WTC11 (cell line): ENCODE results near the gene DAO. TPM values are rescaled to one million over a fixed set of nuclear protein-coding genes. Genes with fewer than 3 reads are reported as not detected.

Source experiments
- ATAC-seq: fragments of 200-7000 bp; cut with Tn5 transposase; 2 replicates; pipeline ENCODE4 v1.10.0; 2021; ENCODE audit warnings: mild to moderate bottlenecking, moderate library complexity
- CTCF ChIA-PET: fragments of 300-600 bp; sonication (Branson Sonifier 250); formaldehyde crosslinking; loops from one replicate; lab custom pipeline; 2021; ENCODE audit warnings: antibody characterized with exemption; lab: Charles Lee
- POLR2A ChIA-PET: fragments of 350-600 bp; sonication (Branson Sonifier 250); formaldehyde crosslinking; loops from one replicate; lab custom pipeline; 2021; ENCODE audit warnings: antibody characterized with exemption; lab: Charles Lee
- DNase-seq: peaks from one replicate; pipeline ENCODE4 v3.0.0; 2021; ENCODE audit warnings: low spot score
- H3K27ac Mint-ChIP-seq: 2 replicates; pipeline ENCODE4 v1.8.0; 2021; ENCODE audit warnings: mixed read lengths
- H3K27me3 Mint-ChIP-seq: 2 replicates; pipeline ENCODE4 v1.8.0; 2021; ENCODE audit warnings: low read depth, mild to moderate bottlenecking, moderate library complexity, mixed read lengths
- H3K36me3 Mint-ChIP-seq: 2 replicates; pipeline ENCODE4 v1.8.0; 2021; ENCODE audit warnings: mixed read lengths
- H3K4me1 Mint-ChIP-seq: 2 replicates; pipeline ENCODE4 v1.8.0; 2022; ENCODE audit warnings: mixed read lengths
- H3K4me3 Mint-ChIP-seq: 2 replicates; pipeline ENCODE4 v1.8.0; 2021; ENCODE audit warnings: mild to moderate bottlenecking, moderate library complexity, mixed read lengths
- H3K9me3 Mint-ChIP-seq: 2 replicates; pipeline ENCODE4 v1.8.0; 2021; ENCODE audit warnings: mixed read lengths
- ATF1 ChIP-seq: sonication (generic); formaldehyde crosslinking; IDR thresholded peaks from 2 replicates; pipeline ENCODE4 v1.8.1; 2023; ENCODE audit warnings: mild to moderate bottlenecking, moderate library complexity, missing genetic modification reagents
- CBFB ChIP-seq: sonication (generic); formaldehyde crosslinking; IDR thresholded peaks from 2 replicates; pipeline ENCODE4 v1.8.1; 2022; ENCODE audit warnings: mild to moderate bottlenecking, low read depth, missing genetic modification reagents
- GTF2I ChIP-seq: fragments of 250-450 bp; sonication (Bioruptor Pico); conservative IDR thresholded peaks from 2 replicates; pipeline ENCODE4 v1.4.0; 2021; ENCODE audit warnings: mild to moderate bottlenecking
- HMGA2 ChIP-seq: fragments of 250-450 bp; sonication (Bioruptor Pico); IDR thresholded peaks from 2 replicates; pipeline ENCODE4 v1.4.0; 2021; ENCODE audit warnings: mild to moderate bottlenecking, moderate library complexity
- NR3C1 ChIP-seq: sonication (generic); formaldehyde crosslinking; conservative IDR thresholded peaks from 2 replicates; pipeline ENCODE4 v1.8.1; 2023; ENCODE audit warnings: low read depth, mild to moderate bottlenecking, missing genetic modification reagents
- RORB ChIP-seq: fragments of 250-450 bp; sonication (Bioruptor Pico); IDR thresholded peaks from 2 replicates; pipeline ENCODE4 v1.9.0; 2021; ENCODE audit warnings: mild to moderate bottlenecking
- SOX15 ChIP-seq: fragments of 250-450 bp; sonication (Bioruptor Pico); IDR thresholded peaks from 2 replicates; pipeline ENCODE4 v1.9.0; 2021; ENCODE audit warnings: mild to moderate bottlenecking
- ZNF121 ChIP-seq: sonication (generic); formaldehyde crosslinking; IDR thresholded peaks from 2 replicates; pipeline ENCODE4 v1.8.0; 2023; ENCODE audit warnings: missing genetic modification reagents
- ZNF396 ChIP-seq: fragments of 250-450 bp; sonication (Bioruptor Pico); IDR thresholded peaks from 2 replicates; pipeline ENCODE4 v1.8.0; 2021; ENCODE audit warnings: mild to moderate bottlenecking, moderate library complexity, borderline replicate concordance
- ZNF416 ChIP-seq: fragments of 250-450 bp; sonication (Bioruptor Pico); IDR thresholded peaks from 2 replicates; pipeline ENCODE4 v1.9.0; 2021; ENCODE audit warnings: mild to moderate bottlenecking, inconsistent platforms
- total RNA-seq: library from RNA; stranded (reverse); gene quantifications from 3 replicates; pipeline ENCODE4 v1.2.3, GENCODE V29; 2021
- TF ChIP-seq, protein P1 (sequence below): fragments of 250-450 bp; sonication (Bioruptor Pico); IDR thresholded peaks from 2 replicates; pipeline ENCODE4 v1.8.0; 2021; ENCODE audit warnings: mild to moderate bottlenecking
- TF ChIP-seq, protein P2 (sequence below): sonication (generic); formaldehyde crosslinking; IDR thresholded peaks from 2 replicates; pipeline ENCODE4 v1.8.1; 2022; ENCODE audit warnings: low read depth, missing genetic modification reagents, borderline replicate concordance
- TF ChIP-seq, protein P3 (sequence below): sonication (generic); formaldehyde crosslinking; conservative IDR thresholded peaks from 2 replicates; pipeline ENCODE4 v1.8.1; 2023; ENCODE audit warnings: mild to moderate bottlenecking, low read depth, missing genetic modification reagents, moderate library complexity

The DAO gene
- total RNA-seq, 1 experiment from 2014 or later, result 0.17 TPM

DNA sequence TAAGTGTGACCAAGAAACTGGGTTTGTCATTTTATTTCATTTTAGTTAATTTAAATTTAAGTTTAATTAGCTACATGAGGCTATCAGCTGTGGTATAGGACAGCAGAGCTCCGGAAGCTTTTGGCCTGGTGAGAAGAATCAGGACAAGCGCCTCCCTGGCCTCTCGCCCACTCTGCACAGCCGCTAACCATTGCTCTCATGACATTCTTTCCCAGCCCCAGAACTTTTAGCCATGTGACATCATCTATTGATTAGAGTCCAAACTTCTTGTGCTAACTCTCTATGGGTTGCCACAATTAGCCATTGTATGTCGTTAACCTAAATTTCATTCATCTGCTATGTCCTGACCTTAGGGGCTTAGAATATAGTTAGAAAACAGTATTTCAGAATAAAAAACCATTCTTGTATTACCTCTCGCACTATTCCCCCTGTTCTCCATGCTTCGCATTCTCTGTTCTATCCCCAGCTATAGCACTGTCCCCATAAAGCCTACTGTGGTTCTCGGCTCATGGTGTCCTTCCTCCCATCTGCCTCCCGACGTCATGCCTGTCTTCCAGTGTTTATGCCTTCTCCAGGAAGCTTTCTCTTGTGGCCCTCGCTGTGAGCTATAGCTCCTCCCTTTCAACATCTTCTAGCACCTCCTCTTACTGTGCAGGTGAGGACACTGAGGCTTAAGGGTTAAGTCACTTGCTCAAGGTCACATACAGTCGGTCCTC lies 46.0 kb upstream of the DAO start:
- H3K4me3 Mint-ChIP-seq, result no peak overlapping the region
- CTCF ChIA-PET, result no interaction called here
- H3K4me1 Mint-ChIP-seq, result peaks cover 17% of the 10 kb centered on the region
- DNase-seq, result no peak
- TF ChIP-seq, protein P1, sequence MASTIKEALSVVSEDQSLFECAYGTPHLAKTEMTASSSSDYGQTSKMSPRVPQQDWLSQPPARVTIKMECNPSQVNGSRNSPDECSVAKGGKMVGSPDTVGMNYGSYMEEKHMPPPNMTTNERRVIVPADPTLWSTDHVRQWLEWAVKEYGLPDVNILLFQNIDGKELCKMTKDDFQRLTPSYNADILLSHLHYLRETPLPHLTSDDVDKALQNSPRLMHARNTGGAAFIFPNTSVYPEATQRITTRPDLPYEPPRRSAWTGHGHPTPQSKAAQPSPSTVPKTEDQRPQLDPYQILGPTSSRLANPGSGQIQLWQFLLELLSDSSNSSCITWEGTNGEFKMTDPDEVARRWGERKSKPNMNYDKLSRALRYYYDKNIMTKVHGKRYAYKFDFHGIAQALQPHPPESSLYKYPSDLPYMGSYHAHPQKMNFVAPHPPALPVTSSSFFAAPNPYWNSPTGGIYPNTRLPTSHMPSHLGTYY (CRISPR knock-in tag), result no peak
- TF ChIP-seq, protein P2, sequence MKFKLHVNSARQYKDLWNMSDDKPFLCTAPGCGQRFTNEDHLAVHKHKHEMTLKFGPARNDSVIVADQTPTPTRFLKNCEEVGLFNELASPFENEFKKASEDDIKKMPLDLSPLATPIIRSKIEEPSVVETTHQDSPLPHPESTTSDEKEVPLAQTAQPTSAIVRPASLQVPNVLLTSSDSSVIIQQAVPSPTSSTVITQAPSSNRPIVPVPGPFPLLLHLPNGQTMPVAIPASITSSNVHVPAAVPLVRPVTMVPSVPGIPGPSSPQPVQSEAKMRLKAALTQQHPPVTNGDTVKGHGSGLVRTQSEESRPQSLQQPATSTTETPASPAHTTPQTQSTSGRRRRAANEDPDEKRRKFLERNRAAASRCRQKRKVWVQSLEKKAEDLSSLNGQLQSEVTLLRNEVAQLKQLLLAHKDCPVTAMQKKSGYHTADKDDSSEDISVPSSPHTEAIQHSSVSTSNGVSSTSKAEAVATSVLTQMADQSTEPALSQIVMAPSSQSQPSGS, result no peak
- no peak for TF ChIP-seq ZNF396
- no peak for TF ChIP-seq NR3C1
- TF ChIP-seq ATF1 (CRISPR knock-in tag), result no peak
- TF ChIP-seq, protein P3, sequence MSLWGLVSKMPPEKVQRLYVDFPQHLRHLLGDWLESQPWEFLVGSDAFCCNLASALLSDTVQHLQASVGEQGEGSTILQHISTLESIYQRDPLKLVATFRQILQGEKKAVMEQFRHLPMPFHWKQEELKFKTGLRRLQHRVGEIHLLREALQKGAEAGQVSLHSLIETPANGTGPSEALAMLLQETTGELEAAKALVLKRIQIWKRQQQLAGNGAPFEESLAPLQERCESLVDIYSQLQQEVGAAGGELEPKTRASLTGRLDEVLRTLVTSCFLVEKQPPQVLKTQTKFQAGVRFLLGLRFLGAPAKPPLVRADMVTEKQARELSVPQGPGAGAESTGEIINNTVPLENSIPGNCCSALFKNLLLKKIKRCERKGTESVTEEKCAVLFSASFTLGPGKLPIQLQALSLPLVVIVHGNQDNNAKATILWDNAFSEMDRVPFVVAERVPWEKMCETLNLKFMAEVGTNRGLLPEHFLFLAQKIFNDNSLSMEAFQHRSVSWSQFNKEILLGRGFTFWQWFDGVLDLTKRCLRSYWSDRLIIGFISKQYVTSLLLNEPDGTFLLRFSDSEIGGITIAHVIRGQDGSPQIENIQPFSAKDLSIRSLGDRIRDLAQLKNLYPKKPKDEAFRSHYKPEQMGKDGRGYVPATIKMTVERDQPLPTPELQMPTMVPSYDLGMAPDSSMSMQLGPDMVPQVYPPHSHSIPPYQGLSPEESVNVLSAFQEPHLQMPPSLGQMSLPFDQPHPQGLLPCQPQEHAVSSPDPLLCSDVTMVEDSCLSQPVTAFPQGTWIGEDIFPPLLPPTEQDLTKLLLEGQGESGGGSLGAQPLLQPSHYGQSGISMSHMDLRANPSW, result no peak
- TF ChIP-seq CBFB (CRISPR knock-in tag), result no peak
- TF ChIP-seq GTF2I (CRISPR knock-in tag), result no peak
- TF ChIP-seq ZNF416 (CRISPR knock-in tag), result no peak
- H3K27me3 Mint-ChIP-seq, result no peaks in the 10 kb centered on the region
- POLR2A ChIA-PET, result interaction anchor here (0.6 kb wide), 1 partner anchor 17 kb away, joined by 3 read pairs; no protein-coding TSS in a partner anchor
- peaks cover 15% of the 10 kb centered on the region for H3K36me3 Mint-ChIP-seq
- ATAC-seq, result no peak
- peak overlapping the region; percentile 56; the same call in 1 of the 2 replicates for H3K27ac Mint-ChIP-seq
- no peaks in the 10 kb centered on the region for H3K9me3 Mint-ChIP-seq

DNA sequence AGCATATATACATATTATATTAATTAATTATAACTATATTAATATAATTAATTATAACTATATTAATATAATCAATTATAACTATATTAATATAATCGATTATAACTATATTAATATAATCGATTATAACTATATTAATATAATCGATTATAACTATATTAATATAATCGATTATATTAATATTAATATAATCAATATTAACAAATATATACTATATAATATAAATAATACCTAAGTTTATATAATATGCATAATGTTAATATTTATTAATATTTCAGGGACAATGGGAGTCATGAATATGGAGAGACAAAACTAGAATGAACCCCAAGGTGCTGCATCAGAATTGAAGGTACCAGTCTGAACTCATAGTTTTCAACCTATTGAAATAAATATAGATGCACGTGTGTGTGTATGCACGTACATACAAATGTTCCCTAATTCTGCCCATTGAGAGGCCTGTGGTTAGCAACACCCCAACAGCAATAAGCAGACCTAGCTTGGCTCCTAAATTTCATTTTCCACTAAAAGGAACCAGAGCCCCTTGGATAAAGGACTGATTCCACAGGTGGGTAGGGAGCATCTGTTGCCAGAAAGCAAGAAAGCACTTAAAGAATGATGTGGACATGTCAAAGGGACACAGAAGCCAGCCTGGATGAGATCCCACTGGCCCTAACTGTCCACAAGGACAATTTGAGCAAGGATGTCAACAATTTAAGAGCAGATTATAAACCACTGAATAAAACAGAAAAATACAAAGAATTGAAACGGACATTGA lies 43.8 kb upstream of the DAO start:
- H3K27me3 Mint-ChIP-seq, result no peaks in the 10 kb centered on the region
- H3K9me3 Mint-ChIP-seq, result no peaks in the 10 kb centered on the region
- TF ChIP-seq HMGA2 (CRISPR knock-in tag) (peak; percentile 88), SOX15 (no peak)
- CTCF ChIA-PET, result no interaction called here
- no peak for ATAC-seq
- no peak overlapping the region for H3K27ac Mint-ChIP-seq
- no peak overlapping the region for H3K4me3 Mint-ChIP-seq
- H3K36me3 Mint-ChIP-seq, result peaks cover 8% of the 10 kb centered on the region
- no peak for DNase-seq
- POLR2A ChIA-PET, result no interaction called here
- H3K4me1 Mint-ChIP-seq, result peaks cover 37% of the 10 kb centered on the region

DNA sequence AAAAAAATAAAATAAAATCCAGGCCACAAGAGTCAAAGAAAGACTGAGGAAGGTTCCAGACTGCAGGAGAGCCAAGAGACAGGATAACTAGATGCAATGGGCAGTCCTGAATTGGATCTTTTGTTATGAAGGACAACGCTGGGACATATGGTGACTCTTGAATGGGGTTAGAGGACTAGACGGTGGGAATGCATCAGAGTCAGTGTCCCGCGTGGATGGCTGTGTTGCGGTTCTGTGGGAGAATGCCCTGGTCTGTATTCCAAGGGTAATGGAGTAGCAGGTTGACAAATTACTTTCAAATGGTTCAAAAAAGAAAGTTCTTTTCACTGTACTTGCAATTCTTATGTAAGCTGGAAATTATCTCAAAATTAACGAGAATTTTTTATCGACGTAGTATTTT lies 42.7 kb upstream of the DAO start:
- H3K4me1 Mint-ChIP-seq, result peaks cover 38% of the 10 kb centered on the region
- H3K9me3 Mint-ChIP-seq, result no peaks in the 10 kb centered on the region
- POLR2A ChIA-PET, result no interaction called here
- no peaks in the 10 kb centered on the region for H3K27me3 Mint-ChIP-seq
- H3K27ac Mint-ChIP-seq, result peak overlapping the region; percentile 54
- peaks cover 5% of the 10 kb centered on the region for H3K36me3 Mint-ChIP-seq
- ATAC-seq, result no peak
- H3K4me3 Mint-ChIP-seq, result no peak overlapping the region
- TF ChIP-seq HMGA2 (CRISPR knock-in tag), result no peak
- CTCF ChIA-PET, result no interaction called here
- no peak for DNase-seq

DNA sequence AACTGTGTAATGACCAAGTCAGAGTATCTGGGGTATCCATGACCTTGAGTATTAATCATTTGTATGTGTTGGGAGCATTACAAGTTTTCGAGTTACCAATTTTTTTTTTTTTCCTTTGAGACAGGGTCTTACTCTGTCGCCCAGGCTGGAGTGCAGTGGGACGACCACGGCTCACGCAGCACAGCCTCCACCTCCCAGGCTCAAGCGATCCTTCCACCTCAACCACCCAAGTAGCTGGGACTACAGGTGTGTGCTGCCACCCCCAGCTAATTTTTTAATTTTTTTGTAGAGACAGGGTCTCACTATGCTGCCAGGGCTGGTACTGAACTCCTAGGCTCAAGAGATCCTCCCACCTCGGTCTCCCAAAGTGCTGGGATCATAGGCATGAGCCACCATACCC lies 42.2 kb upstream of the DAO start:
- POLR2A ChIA-PET, result no interaction called here
- peaks cover 38% of the 10 kb centered on the region for H3K4me1 Mint-ChIP-seq

More for the DNA sequence above, 42.2 kb upstream of the DAO start:
- CTCF ChIA-PET, result interaction anchor here (1.3 to 1.7 kb wide), 2 partner anchors 12 to 47 kb away, joined by 3 to 4 read pairs; no protein-coding TSS in a partner anchor
- Mint-ChIP-seq H3K9me3 (no peaks in the 10 kb centered on the region), H3K27me3 (no peaks in the 10 kb centered on the region), H3K4me3 (no peak overlapping the region), H3K27ac (peak overlapping the region; percentile 94), H3K36me3 (peaks cover 3% of the 10 kb centered on the region; the same call in 1 of the 2 replicates)
- peak; percentile 43; the same call in 1 of the 2 replicates for TF ChIP-seq ZNF121 (CRISPR knock-in tag)
- no peak for TF ChIP-seq RORB (CRISPR knock-in tag)
- DNase-seq (no peak), ATAC-seq (no peak)
